GM19438 (cell line): Measurements from ENCODE around the gene HLA-DPB1.

Experiments used
- ATAC-seq: cut with Tn5 transposase; IDR thresholded peaks from one replicate; pipeline ENCODE4 v1.9.1; 2021; ENCODE audit warnings: low read depth; ENCODE audit not compliant: unreplicated experiment

The HLA-DPB1 gene

DNA sequence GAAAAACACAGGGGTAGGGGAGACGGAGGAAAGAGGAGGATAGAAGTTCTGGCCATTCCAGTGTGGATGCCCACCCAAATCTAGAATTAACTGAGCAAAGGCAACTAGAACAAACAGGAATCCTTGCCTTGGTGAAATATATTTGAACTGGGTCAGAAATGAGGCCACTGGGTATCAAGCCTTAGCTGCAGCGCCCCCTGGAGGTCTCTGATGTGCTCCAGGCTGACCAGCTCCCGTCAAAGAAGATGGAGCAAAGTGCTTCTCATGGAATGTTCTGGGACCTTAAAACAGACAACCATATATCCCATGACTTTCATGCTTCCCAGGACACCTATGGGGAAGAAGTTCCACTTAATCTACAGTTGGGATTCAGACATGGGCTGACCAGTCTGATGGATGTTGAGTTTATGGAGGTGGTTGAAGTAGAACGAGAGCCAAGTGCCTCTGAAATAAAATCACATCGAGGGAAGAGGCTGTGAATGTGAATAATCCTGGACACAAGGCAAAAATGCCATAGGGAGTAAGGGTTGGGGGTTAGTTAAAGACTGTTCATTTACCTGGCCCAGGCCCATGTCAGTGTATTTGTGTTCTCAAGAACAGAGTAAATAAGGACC lies 50.4 kb downstream of the HLA-DPB1 start:
- no peak for ATAC-seq

DNA sequence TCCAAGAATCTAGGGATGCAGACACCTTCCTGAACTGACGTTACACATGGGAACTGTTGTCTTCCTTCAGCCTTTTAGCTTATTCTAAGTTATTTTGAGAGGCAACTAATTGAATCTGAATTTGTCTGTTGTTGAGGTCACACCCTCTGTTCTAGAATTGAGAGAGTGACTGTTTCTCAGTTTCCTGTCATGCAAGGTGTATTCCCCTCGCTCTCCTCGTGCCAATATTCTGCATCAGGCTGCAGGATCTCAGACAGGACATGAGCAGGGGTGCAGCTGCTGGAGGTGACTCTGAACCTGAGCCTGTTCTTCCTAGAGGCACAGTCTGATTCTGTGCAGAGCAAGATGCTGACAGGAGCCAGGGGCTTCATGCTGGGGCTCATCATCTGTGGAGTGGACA lies 52.5 kb downstream of the HLA-DPB1 start:
- no peak for ATAC-seq

DNA sequence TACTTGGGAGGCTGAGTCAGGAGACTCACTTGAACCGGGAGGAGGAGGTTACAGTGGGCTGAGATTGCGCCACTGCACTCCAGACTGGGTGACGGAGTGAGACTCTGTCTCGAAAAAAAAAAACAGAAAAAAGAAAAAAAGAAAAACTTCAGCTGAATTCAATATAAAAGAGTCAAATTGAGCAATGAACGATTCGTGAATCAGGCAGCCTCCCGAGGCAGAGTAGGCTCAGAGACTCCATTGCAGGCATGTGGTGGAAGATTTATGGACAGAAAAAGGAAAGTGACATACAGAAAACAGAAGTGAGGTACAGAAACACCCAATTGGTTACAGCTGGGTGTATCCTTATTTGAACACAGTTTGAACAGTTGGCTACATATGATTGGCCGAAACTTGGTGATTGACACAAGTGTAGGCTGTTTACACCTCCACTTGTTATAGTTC lies 56.3 kb downstream of the HLA-DPB1 start:
- ATAC-seq, result no peak

DNA sequence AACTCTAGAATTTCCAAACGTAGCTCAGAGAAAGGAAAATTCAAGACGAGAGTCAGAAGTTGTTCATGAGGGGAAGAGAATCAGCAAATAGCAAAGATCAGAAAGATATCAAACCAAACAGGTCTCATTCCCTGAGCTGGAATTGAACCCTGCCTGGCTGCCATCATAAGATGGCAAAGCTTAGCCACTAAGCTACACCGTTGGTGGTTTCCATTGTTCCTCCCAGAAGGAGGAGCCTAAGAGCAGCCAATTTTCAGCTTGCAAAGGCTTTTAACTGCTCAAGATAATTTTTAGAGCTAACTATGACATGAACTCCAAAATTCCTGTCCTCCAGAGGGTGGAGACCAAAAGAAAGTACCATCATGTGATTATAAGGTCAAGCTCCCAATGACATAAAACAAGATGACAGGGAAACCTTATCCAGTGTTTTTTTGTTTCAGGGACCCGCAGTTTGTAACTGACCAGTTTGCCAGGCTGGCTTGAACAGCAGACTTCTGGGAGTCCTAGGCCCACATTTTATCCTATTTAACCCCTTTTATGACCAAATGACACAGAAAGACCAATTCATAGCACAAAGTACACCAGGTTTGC lies 60.6 kb downstream of the HLA-DPB1 start:
- no peak for ATAC-seq
